H54 (cell line): ENCODE results near the gene AMN.

Source experiments
- DNase-seq: peaks from one replicate; pipeline ENCODE4 v3.0.0; 2011; ENCODE audit warnings: low spot score, mixed read lengths; ENCODE audit not compliant: insufficient read length
- FAIRE-seq: peaks from 3 replicates; lab custom pipeline; 2011; peaks lifted over from hg19 to GRCh38; lab: Jason Lieb, UNC
- POLR2A ChIP-seq: IDR thresholded peaks from 2 replicates; pipeline ENCODE4 v1.6.1; 2011; ENCODE audit warnings: low read depth, mild to moderate bottlenecking, low read length

Gene AMN

DNA sequence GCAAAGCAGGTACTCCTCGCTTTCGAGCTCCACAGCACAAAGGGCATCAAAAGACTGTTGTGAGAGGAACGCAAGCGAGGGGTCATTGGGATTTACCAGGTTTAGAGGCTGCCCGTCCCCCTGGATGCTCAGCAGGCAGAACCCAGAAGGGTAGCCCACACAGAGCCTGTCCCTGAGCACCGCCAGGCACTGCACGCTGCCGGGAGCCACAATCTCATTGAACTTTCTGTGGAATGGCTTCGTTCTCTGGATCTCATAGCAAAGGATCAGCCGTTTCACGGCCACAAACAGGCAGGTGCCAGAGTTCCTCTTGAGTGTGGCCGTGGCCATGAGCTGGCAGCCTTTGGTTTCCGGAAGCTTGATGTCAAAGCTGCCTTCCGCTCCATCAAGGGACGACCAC lies 21.5 kb downstream of the AMN start:
- FAIRE-seq: no peak
- TF ChIP-seq POLR2A: no peak
- DNase-seq: no peak

DNA sequence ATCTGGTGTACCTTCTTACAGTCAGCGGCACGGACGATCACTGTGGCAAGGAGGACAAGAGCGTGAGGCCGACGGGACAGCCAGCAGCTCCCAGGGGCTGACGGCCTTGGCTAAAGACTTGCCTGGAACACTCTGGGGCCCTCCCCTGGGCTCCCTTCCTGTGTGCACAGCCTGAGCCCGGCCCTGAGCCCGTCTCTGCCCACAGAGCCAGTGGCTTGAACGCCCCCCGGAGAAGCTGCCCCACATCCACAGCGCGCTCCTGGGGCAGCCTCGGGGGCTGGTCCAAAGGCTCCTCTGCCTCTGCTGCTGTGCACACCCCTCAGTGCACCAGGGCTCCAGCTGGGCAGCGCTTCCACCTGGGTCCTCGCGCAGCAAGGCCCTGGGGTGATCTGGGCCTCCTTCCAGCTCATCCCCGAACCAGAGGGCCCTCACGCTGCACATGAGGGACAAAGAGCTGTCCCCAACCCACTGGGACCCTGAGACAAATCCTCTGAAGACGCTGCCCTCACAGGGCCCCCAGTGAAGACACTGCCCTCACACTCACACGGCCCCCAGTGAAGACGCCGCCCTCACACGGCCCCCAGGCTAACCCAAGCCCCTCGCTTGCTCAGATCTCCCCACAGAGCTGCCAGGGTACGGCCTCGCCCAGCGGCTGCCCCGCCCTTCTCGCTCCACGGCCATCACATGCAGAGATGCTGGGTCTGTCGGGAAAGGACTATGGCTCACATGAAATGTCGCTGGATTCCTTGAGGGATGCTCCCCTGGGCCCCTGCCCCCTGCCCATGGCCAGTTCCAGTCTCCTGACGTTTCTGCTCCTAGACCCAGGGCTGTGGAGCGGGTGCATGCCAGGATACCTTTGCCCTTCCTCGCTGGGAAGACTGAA lies 22.2 kb downstream of the AMN start:
- no peak for TF ChIP-seq POLR2A
- FAIRE-seq (no peak), DNase-seq (no peak)

DNA sequence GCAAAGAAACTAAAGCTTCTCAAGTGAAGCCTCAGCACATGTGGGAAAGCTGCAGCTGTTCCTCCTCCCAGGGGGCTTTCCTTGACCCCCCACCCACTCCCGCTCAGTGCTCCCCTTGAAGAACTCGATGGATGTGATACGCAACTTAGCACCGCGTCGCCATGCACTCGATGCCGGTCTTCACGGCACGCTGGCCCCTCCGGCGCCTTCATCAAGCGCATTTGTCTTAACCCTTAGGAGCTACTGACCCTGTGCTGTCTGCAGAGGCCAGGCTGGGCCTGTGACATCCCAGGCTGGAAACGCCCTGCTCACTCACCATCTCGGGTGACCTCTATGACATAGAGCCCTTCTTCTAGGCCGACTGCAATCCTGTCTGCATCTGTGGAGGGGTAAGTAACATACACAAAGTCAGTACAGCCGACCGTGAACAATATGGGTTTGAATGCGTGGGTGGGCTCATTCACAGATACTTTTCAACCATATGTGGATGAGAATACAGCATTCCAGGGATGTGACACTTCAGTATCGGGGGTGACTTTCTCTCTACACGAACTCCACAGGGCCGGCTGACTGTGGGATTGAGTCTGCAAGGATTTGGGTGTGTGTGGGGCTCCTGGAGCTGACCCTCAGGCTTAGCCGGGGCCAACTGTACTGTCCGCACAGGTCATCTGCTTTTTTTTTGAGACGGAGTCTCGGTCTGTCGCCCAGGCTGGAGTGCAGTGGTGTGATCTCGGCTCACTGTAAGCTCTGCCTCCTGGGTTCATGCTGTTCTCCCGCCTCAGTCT lies 23.1 kb downstream of the AMN start:
- no peak for DNase-seq
- TF ChIP-seq POLR2A: no peak
- FAIRE-seq: no peak

DNA sequence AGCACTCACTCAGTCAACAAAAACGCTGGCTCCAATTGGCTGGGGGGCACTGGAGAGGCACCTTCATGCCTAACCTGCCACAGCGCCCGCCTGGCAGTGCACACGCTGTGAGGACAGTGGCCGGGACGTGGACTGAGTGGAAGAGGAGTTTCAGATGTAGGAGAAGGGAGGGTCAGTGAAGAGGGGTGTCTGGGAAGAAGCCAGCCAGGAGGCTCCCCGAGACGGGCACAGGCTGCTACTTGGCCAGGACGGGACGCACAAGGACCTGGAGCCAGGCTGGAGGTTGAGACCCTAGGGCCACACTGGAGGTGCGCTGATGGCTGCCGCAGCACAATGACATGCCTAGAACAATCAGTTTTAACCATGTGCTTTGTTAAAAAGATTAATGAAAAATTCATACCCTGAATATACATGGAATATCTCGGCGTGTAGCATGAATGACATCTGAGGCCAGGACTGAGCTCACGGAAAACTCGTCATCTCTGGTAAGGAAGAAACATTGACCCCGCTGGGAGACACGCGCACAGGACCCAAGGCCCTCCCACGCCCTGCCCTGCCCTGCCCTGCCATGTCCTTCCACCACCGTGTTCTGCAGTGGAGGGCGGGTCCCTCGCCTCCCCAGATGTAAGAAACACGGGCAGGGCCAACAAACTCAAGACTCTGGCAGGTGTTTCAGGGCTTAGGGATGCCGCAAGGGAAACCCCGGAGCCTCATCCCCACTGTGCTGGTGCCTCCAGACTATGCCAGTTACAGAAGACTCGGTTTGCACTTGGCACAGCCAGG lies 25.0 kb downstream of the AMN start:
- DNase-seq (no peak), FAIRE-seq (no peak)

DNA sequence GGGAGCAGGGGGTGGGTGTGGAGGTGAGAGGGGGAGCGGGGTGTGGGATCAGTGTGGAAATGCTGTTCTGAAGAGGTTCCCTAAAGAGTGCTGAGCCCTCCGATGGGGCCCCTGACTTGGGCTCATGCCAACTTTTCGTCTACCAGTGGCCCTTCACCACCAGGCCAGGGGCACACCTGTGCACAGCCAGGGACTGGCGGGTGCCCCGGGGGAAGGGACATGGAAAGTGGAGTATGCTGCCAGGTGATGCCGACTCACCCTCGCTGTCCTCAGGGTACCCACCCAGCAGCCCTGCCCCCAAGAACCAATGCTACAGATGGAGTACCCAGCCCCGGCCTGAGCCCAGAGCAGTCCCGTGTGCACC lies 26.2 kb downstream of the AMN start:
- no peak for FAIRE-seq
- no peak for DNase-seq
- TF ChIP-seq POLR2A: no peak

More for the DNA sequence above, 25.0 kb downstream of the AMN start:
- no peak for TF ChIP-seq POLR2A

DNA sequence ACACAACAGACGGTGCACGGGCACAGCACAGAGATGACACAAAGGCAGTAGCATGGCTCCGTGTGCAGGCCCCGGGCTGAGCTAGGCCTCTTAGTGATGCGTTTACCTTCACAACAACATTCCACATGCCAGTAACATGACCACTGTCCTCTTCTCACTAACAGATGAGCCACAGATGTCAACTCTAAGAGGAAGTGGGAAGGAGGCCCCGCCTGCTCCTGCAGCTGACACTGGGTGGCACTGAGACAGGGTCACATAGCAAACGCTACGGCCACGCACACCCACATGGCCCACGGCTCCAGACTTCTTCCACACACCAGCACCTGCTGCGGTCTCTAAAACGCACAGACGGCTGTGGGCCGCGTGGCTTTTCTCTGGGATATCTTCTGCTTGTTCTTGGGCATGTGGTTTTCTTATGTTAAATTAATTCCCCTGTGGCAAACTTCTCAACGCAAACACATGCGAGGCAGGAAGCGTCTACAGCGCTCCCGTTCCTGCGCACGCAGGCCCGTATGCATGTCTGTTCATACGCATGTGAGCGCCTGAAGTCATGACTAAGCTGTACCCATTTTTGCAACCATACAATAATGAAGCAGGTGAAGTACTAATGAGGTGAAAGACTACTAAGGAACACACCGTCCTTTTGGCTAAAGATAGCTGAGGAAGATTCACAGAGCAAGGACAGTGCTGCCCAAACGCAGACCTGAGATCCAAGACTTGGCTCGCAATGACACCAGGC lies 26.8 kb downstream of the AMN start:
- FAIRE-seq (no peak), DNase-seq (no peak)
- no peak for TF ChIP-seq POLR2A

DNA sequence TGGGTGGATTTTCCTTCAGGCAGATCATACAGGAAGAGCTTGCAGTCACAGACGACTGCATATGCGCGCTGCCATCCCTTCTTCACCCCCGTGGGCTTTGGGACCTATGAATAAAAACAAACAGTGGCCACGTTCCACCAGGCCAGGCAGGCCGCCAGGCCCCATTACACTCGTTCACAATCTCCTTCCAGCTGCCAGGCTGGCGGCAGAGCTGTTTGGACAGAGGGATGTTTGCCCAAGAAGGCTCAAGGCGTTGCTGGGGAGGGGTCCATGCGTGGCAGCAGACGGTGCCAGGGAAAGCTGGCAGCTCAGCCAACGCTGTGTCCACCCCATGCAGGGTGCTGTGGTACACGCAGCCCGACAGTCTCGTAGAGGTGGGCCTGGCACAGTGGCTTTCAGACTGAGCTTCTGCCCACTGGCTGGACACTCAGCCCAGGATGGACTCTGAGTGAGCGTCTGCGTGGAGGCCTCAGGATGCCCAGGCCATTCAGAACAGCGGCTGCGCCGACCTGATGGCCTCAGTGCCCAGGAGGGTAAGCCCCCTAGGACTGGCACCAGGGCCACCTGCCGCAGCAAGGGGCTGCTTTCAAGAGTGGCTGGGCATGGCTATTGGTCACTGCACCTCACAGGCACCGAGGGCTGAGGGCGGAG lies 27.5 kb downstream of the AMN start:
- FAIRE-seq: no peak
- DNase-seq: no peak
- TF ChIP-seq POLR2A: no peak

DNA sequence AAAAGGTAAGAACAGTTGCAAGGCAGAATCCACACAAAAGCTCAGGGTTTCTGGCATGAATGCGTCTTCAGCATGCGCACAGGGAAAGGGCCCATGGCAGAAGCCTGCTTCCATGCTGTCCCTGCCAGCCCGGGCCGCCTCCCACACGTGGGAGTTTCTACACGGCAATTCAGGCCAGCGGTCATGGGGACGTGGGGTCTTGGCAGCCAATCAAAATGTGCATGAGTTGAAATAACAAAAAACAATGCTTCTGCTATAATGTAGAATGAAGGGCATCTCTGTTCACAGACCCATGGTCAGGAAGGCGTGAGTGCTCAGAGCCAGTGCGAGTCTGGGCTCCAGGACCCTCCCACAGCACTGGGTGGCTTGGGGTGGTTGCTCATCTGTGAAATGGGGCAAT lies 28.6 kb downstream of the AMN start:
- TF ChIP-seq POLR2A: no peak
- FAIRE-seq (no peak), DNase-seq (no peak)

DNA sequence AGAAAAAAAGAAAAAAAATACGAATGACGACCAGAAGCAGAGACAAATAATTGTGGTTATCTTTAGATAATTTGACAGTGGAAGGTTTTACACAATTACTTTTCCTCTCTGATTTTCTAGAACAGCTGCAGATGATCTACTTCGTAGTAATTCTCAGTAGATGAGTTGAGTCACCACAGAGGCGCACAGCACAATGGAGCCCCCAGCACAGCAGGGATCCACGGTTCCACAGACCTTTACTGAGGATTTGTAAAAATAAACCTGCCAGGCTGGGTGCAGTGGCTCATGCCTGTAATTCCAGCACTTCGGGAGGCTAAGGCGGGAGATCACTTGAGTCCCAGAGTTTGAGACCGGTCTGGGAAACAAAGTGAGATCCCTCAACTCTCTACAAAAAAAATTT lies 29.3 kb downstream of the AMN start:
- DNase-seq: no peak
- TF ChIP-seq POLR2A: no peak
- no peak for FAIRE-seq

DNA sequence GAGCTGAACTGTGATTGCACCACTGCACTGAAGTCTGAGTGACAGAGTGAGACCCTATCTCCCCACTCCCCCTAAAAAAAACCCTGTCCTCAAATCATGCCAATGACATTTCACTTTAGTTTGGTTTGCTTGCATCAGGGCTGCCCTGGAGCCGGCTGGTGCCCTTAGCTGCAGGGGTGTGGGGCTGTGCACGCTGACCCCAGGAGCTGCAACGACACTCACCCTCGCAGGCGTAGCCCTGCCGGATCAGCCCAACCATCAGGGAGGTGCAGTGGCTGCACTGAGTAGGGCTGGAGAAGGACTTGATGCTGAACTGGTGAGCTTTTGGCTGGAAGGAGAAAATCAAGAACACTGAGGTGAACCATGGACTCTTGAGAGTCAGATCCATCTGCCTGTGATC lies 29.8 kb downstream of the AMN start:
- no peak for DNase-seq
- no peak for FAIRE-seq
- no peak for TF ChIP-seq POLR2A

DNA sequence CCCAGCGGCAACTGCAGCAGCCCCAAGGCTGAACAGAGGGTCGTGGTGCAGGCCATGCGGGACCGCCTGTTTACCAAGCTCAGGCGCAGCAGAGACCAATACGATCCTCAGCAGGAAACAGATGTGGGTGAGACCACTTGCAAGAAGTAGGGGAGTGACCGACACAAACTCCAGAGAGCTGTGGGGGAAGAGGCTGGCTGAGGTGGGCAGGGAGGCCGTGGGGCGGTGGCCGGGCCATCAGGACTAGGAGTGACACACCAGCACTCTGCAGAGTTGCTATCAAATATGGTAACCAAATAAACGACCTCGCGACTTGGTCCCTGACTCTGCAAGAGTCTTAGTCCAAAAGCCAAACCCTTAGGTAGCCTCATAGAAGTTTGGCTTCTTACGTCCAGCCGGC lies 30.6 kb downstream of the AMN start:
- TF ChIP-seq POLR2A: no peak
- DNase-seq (no peak), FAIRE-seq (no peak)

DNA sequence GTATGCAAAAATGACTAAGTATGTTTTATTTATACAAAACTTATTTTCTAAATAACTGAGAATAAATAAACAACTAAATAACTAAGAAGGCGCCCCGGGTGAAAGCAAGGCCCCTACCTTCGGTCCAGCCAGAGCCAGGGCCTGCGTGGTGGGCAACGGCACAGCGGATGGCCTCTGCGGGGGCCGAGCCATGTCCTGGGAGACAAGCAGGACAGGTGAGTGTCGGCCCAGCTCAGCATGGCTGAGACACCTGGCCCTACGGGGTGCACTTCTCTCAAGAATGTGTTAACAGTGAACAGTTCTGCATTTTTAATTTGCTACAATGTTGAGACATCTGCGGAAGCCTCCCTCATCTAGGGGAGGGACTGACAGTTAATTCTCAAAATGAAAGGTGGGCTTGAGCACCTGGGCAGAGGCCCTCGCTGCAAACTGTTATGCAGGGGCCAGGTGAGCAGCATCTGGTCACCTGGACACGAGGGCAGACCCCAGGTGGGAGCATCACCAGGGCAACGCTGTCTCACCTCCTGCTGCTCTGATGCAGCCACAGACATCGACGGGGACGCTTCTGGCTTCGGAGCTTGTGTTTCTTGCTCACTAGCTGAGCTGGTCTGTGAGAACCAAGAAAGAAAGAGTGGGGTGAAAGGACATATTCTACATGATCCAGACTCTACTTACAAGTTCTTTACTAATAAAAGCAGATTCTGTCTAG lies 31.8 kb downstream of the AMN start:
- no peak for DNase-seq
- TF ChIP-seq POLR2A: no peak
- no peak for FAIRE-seq
